ENCODE data around the gene UBXN6. TPM values are rescaled to one million over a fixed set of nuclear protein-coding genes. Genes with fewer than 3 reads are reported as not detected.
A peak's percentile ranks its signal among the peaks of the same experiment; 100 is the strongest.

UBXN6 gene
- 100 to 1,000 TPM in 3 of 4 donors, 10 to 100 TPM in 1; 99.8 to 124 (median 112) TPM for total RNA-seq
- 135 TPM for polyA plus RNA-seq
- long read RNA-seq, donor 1, full-length matches to known transcripts = 59 of 96 reads
- long read RNA-seq, donor 1, partial matches to known transcripts = 32 of 96 reads
- long read RNA-seq, donor 1, other reads (novel, unspliced or antisense) = 5 of 96 reads
- long read RNA-seq, donor 2, full-length matches to known transcripts = 38 of 62 reads
- long read RNA-seq, donor 2, partial matches to known transcripts = 23 of 62 reads
- long read RNA-seq, donor 2, other reads (novel, unspliced or antisense) = 1 of 62 reads
- long read RNA-seq, donor 3, transcript UBXN6-201 (11 exons, 1,943 nt) = major isoform, 66 of 110 reads
- long read RNA-seq, donor 3, partial matches to known transcripts = 33 of 110 reads
- long read RNA-seq, donor 3, other reads (novel, unspliced or antisense) = 10 of 110 reads
- long read RNA-seq, donor 4, full-length matches to known transcripts = 18 of 38 reads
- long read RNA-seq, donor 4, partial matches to known transcripts = 16 of 38 reads
- long read RNA-seq, donor 4, other reads (novel, unspliced or antisense) = 4 of 38 reads

- intact Hi-C loops (cut with DNase I) = loop anchor here in 1 of 4 donors (10.0 kb wide), 1 partner anchor 53 kb away; the partner anchor contains the start of genes CHAF1A and SH3GL1
- DNase-seq = peak; percentile 99 to 100 (median 99)
- Histone ChIP-seq H3K9me3 (ENCODE audit: control insufficient read depth, low read length) (no peaks in the 10 kb centered on the region), H3K4me1 (ENCODE audit: control insufficient read depth, insufficient read depth, low read length) (peaks cover 16% of the 10 kb centered on the region), H3K4me3 (ENCODE audit: low read length) (peak within 1 kb of the TSS; percentile 95), H3K27ac (ENCODE audit: low read length) (peak within 1 kb of the TSS; percentile 82), H3K27me3 (ENCODE audit: control insufficient read depth, insufficient read depth) (no peaks in the 10 kb centered on the region)
- 11% methylated on average over 52 of the region's 52 CpGs for WGBS
- peak; percentile 91 to 93 for ATAC-seq
Measured at GRCh38 chr19:4457654-4458395, at the start of gene UBXN6. TSS of gene UBXN6 (minus strand) at chr19:4457794. CDS start at chr19:4457697, 97 bp downstream.

GRCh38 chr19:4507150-4507452, 49.5 kb upstream of the UBXN6 start:
- intact Hi-C loops (cut with DNase I) = no loop called here
- no peaks in the 10 kb centered on the region for H3K27me3 ChIP-seq (ENCODE audit: control insufficient read depth, insufficient read depth)
- ATAC-seq (no peak), DNase-seq (no peak)
- 75% methylated on average over 12 of the region's 12 CpGs for WGBS
- no peak overlapping the region for H3K4me3 ChIP-seq (ENCODE audit: low read length)
- H3K9me3 ChIP-seq (ENCODE audit: control insufficient read depth, low read length) = no peaks in the 10 kb centered on the region
- no peaks in the 10 kb centered on the region for H3K4me1 ChIP-seq (ENCODE audit: control insufficient read depth, insufficient read depth, low read length)
- H3K27ac ChIP-seq (ENCODE audit: low read length) = no peak overlapping the region

- H3K27ac ChIP-seq (ENCODE audit: low read length) = no peak overlapping the region
- H3K9me3 ChIP-seq (ENCODE audit: control insufficient read depth, low read length) = no peaks in the 10 kb centered on the region
- WGBS = 85% methylated on average over 17 of the region's 17 CpGs
- H3K27me3 ChIP-seq (ENCODE audit: control insufficient read depth, insufficient read depth) = no peaks in the 10 kb centered on the region
- DNase-seq (no peak), ATAC-seq (no peak)
- intact Hi-C loops (cut with DNase I) = no loop called here
- no peak overlapping the region for H3K4me3 ChIP-seq (ENCODE audit: low read length)
- no peaks in the 10 kb centered on the region for H3K4me1 ChIP-seq (ENCODE audit: control insufficient read depth, insufficient read depth, low read length)
Measured at GRCh38 chr19:4506449-4507149, 49.0 kb upstream of the UBXN6 start.

GRCh38 chr19:4505570-4506448, 48.2 kb upstream of the UBXN6 start:
- ATAC-seq (no peak), DNase-seq (no peak)
- Histone ChIP-seq H3K27me3 (ENCODE audit: control insufficient read depth, insufficient read depth) (no peaks in the 10 kb centered on the region), H3K9me3 (ENCODE audit: control insufficient read depth, low read length) (no peaks in the 10 kb centered on the region), H3K4me1 (ENCODE audit: control insufficient read depth, insufficient read depth, low read length) (no peaks in the 10 kb centered on the region), H3K4me3 (ENCODE audit: low read length) (no peak overlapping the region), H3K27ac (ENCODE audit: low read length) (no peak overlapping the region)
- 94% methylated on average over 34 of the region's 34 CpGs for WGBS
- intact Hi-C loops (cut with DNase I) = no loop called here

- Histone ChIP-seq H3K4me3 (ENCODE audit: low read length) (no peak overlapping the region), H3K4me1 (ENCODE audit: control insufficient read depth, insufficient read depth, low read length) (no peaks in the 10 kb centered on the region), H3K9me3 (ENCODE audit: control insufficient read depth, low read length) (no peaks in the 10 kb centered on the region), H3K27ac (ENCODE audit: low read length) (no peak overlapping the region), H3K27me3 (ENCODE audit: control insufficient read depth, insufficient read depth) (no peaks in the 10 kb centered on the region)
- WGBS = 76% methylated on average over 15 of the region's 15 CpGs
- ATAC-seq = no peak
- DNase-seq = peak in 1 of 3 donors; percentile 46
- intact Hi-C loops (cut with DNase I) = no loop called here
Measured at GRCh38 chr19:4504891-4505569, 47.4 kb upstream of the UBXN6 start.

- H3K4me3 ChIP-seq (ENCODE audit: low read length) = no peak overlapping the region
- DNase-seq (peak in 1 of 3 donors; percentile 71), ATAC-seq (no peak)
- 89% methylated on average over 23 of the region's 23 CpGs for WGBS
- intact Hi-C loops (cut with DNase I) = no loop called here
- H3K9me3 ChIP-seq (ENCODE audit: control insufficient read depth, low read length) = no peaks in the 10 kb centered on the region
- no peaks in the 10 kb centered on the region for H3K27me3 ChIP-seq (ENCODE audit: control insufficient read depth, insufficient read depth)
- H3K4me1 ChIP-seq (ENCODE audit: control insufficient read depth, insufficient read depth, low read length) = no peaks in the 10 kb centered on the region
- no peak overlapping the region for H3K27ac ChIP-seq (ENCODE audit: low read length)
Measured at GRCh38 chr19:4504297-4504701, 46.7 kb upstream of the UBXN6 start.

- intact Hi-C loops (cut with DNase I) = no loop called here
- H3K4me1 ChIP-seq (ENCODE audit: control insufficient read depth, insufficient read depth, low read length) = no peaks in the 10 kb centered on the region
Measured at GRCh38 chr19:4503825-4504170, 46.2 kb upstream of the UBXN6 start.

GRCh38 chr19:4503132-4503824, 45.7 kb upstream of the UBXN6 start:
- no peak for ATAC-seq
- peak in 1 of 3 donors; percentile 22 for DNase-seq
- H3K4me3 ChIP-seq (ENCODE audit: low read length) = no peak overlapping the region
- intact Hi-C loops (cut with DNase I) = no loop called here
- no peak overlapping the region for H3K27ac ChIP-seq (ENCODE audit: low read length)
- H3K9me3 ChIP-seq (ENCODE audit: control insufficient read depth, low read length) = no peaks in the 10 kb centered on the region
- H3K27me3 ChIP-seq (ENCODE audit: control insufficient read depth, insufficient read depth) = no peaks in the 10 kb centered on the region
- WGBS = 88% methylated on average over 25 of the region's 25 CpGs
- no peaks in the 10 kb centered on the region for H3K4me1 ChIP-seq (ENCODE audit: control insufficient read depth, insufficient read depth, low read length)

More at GRCh38 chr19:4503825-4504170, 46.2 kb upstream of the UBXN6 start:
- Histone ChIP-seq H3K9me3 (ENCODE audit: control insufficient read depth, low read length) (no peaks in the 10 kb centered on the region), H3K4me3 (ENCODE audit: low read length) (no peak overlapping the region), H3K27me3 (ENCODE audit: control insufficient read depth, insufficient read depth) (no peaks in the 10 kb centered on the region), H3K27ac (ENCODE audit: low read length) (no peak overlapping the region)
- DNase-seq (no peak), ATAC-seq (no peak)
- WGBS = 90% methylated on average over 10 of the region's 10 CpGs

- Histone ChIP-seq H3K27me3 (ENCODE audit: control insufficient read depth, insufficient read depth) (no peaks in the 10 kb centered on the region), H3K27ac (ENCODE audit: low read length) (no peak overlapping the region), H3K4me3 (ENCODE audit: low read length) (no peak overlapping the region), H3K9me3 (ENCODE audit: control insufficient read depth, low read length) (no peaks in the 10 kb centered on the region), H3K4me1 (ENCODE audit: control insufficient read depth, insufficient read depth, low read length) (no peaks in the 10 kb centered on the region)
- ATAC-seq (no peak), DNase-seq (no peak)
- intact Hi-C loops (cut with DNase I) = no loop called here
- WGBS = 83% methylated on average over 37 of the region's 37 CpGs
Measured at GRCh38 chr19:4502282-4503131, 44.9 kb upstream of the UBXN6 start.
